NCI-H345 treated with DMSO at 0.1 percent for 48 hours (cell line): ENCODE results near the gene NEK1.

Experiments
- DNase-seq: peaks from one replicate; lab custom pipeline; 2025; ENCODE audit not compliant: unreplicated experiment; lab: John Stamatoyannopoulos, UW

NEK1 gene

DNA sequence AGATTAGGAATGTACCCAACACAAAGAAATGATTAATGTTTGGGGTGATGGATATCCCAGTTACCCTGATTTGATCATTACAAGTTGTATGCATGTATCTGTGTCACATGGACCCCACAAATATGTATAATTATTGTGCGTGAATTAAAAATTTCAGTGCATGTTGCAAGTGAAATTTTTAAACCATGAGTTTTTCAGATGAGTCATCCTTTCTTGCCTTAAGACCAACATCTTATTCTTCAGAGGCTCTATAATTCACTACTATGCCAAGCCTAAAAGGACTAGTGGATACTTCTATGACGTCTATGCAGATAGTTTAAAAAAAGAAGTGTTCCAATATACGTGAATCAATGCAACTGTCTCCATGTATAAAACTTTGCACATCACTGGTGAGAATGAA is 228.7 kb downstream of the NEK1 start:
- DNase-seq, result no peak

- no peak for DNase-seq
Observed at GRCh38 chr4:169379688-169380087, 232.7 kb downstream of the NEK1 start.

DNA sequence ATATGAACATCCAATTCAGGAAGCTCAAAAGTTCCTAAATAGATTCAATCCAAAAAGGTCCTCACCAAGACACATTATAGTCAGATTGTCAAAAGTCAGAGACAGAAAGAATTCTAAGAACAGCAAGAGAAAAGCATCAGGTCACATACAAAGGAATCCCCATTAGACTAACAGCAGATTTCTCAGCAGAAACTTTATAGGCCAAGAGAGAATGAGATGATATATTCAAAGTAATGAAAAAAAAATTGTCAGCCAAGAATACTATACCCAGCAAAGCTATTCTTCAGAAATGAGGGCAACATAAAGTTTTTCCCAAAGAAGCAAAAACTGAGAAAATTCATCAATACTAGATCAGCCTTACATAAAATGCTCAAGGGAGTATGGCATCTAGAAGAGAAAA is 235.0 kb downstream of the NEK1 start:
- no peak for DNase-seq

GRCh38 chr4:169376421-169376820 is 236.0 kb downstream of the NEK1 start:
- DNase-seq, result no peak

DNA sequence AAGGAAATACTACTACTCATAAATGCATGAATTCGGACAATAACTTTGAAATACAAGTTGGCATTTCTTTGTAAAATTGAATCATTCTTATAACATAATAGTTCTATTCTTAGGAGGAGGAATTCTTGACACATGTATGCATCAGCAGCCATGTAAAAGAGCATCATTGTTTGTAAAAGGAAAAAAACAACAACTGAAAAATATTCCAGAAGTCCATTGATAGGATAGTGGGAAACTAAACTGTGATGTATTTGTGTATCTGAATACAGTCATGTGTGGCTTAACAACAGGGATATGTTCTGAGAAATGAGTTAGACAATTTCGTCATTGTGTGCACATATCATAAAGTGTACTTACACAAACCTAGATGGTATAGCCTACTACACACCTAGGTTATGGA is 239.6 kb downstream of the NEK1 start:
- DNase-seq, result no peak

GRCh38 chr4:169369634-169370033 is 242.7 kb downstream of the NEK1 start:
- no peak for DNase-seq

GRCh38 chr4:169367826-169368225 is 244.6 kb downstream of the NEK1 start:
- DNase-seq, result no peak

DNA sequence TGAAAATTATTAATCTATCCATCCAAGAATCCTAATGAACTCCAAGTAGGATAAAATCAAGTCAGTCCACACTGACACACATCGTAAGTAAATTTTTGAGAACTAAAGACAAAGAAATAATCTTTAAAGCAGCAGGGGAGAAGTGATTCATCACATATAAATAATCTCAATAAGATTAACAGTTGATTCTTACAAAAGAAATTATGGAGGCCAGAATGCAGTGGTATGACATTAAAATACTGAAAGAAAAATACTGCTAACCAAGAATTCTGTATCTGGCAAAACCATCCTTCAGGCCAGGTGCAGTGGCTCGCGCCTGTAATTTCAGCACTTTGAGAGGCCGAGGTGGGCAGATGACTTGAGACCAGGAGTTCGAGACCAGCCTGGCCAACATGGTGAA is 245.6 kb downstream of the NEK1 start:
- no peak for DNase-seq

DNA sequence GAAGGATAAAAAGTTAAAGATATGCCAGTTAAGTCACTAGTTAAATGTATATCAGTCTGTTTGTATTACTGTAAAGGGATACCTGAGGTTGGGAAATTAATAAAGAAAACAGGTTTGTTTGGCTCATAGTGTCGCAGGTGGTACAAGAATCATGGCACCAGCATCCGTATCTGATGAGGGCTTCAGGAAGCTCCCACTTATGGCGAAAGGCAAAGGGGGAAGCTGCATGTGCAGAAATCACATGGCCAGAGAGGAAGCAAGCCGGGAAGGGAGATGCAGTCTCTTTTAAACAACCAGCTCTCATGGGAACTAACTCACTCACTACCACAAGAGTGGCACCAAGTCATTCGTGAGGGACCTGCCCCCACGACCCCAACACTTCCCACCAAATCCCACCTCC is 249.8 kb downstream of the NEK1 start:
- DNase-seq, result no peak

DNA sequence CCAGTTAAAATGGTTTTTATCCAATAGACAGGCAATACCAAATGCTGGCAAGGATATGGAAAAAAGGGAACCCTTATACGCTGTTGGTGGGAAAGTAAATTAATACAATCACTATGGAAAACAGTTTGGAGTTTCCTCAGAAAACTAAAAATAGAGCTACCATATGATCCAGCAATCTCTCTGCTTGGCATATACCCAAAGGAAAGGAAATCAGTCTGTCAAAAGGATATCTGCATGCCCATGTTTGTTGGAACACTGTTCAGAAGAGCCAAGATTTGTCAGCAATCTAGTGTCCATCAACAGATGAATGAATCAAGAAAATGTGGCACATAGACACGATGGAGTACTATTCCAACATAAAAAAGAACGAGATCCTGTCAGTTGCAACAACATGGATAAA is 250.6 kb downstream of the NEK1 start:
- no peak for DNase-seq

GRCh38 chr4:169359961-169360360 is 252.4 kb downstream of the NEK1 start:
- no peak for DNase-seq

GRCh38 chr4:169352360-169352759 is 260.0 kb downstream of the NEK1 start:
- DNase-seq, result no peak

GRCh38 chr4:169351872-169352271 is 260.5 kb downstream of the NEK1 start:
- no peak for DNase-seq

DNA sequence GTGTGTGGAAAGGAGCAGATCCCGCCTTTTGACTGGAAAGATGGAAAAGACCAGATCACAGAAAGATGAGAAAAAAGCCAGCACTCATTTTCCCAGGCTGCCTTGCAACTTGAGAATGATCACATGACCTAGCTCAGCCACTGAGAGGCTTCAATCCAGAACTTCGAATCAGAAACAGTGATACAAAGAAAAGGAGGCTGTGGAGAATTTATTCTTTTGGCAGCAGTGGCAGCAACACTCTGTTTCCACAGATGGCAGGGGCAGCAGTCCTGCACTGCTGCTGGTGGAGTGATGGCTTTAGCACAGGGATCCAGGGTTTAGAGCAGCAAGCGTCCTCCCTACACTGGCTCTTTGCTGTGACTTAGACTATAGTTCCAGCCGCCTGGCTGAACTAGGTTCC is 263.8 kb downstream of the NEK1 start:
- no peak for DNase-seq

DNA sequence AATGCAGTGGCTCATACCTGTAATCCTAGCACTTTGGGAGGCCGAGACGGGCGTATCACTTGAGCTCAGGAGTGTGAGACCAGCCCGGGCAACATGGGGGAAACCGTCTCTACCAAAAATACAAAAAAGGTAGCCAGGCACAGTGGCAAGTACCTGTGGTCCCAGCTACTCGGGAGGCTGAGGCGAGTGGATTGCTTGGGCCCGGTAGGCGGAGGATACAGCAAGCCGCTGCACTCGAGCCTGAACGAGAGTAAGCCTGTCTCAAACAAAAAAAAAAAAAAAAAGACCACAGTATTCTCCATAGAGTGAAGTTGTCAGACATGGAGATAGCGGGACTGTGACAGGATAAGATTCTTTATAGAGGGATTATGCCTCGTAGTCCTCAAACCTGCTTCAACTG is 265.5 kb downstream of the NEK1 start:
- DNase-seq, result no peak

DNA sequence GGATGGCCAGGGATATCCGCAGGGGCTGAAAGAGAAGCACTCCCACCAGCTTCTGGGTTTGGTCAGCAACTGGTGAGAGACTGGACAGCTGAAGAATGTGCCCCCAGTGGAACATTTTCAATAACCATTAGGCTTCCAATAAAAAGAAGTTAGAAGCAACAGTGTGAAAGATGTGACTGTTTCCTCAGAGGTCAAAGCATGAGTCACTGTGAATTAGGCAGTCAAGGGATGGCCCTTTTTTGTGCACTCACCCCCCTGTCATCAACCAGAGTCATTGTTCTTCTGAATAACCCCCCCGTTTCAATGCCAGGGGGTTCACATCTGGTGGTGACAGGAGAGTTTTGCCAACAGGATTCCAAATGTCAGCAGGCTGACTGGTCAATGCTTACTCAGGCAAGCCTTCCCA is 267.1 kb downstream of the NEK1 start:
- DNase-seq, result no peak
